HepG2 (cell line): ENCODE measurements around the gene KRTCAP2. TPM values are rescaled to one million over a fixed set of nuclear protein-coding genes. Genes with fewer than 3 reads are reported as not detected.
A peak's percentile ranks its signal among the peaks of the same experiment; 100 is the strongest.

Source experiments
- ASH2L ChIP-seq: fragments of 300-600, 200-600 bp; sonication (generic); IDR thresholded peaks from 2 replicates; pipeline ENCODE4 v1.7.0; 2017; ENCODE audit warnings: low read depth, mild to moderate bottlenecking, moderate library complexity, mixed read lengths, low read length; ENCODE audit not compliant: insufficient read length
- BCL6 ChIP-seq: IDR thresholded peaks from 2 replicates; pipeline ENCODE4 v1.6.1; 2016; ENCODE audit warnings: missing genetic modification reagents, missing compliant biosample characterization
- DMAP1 ChIP-seq: IDR thresholded peaks from 2 replicates; pipeline ENCODE4 v1.6.1; 2016
- HIVEP1 ChIP-seq: sonication (generic); formaldehyde crosslinking; IDR thresholded peaks from 2 replicates; pipeline ENCODE4 v1.4.0; 2020; ENCODE audit warnings: mild to moderate bottlenecking, missing genetic modification reagents
- HOXA3 ChIP-seq: sonication (generic); formaldehyde crosslinking; IDR thresholded peaks from 2 replicates; pipeline ENCODE4 v1.5.0; 2020; ENCODE audit warnings: missing genetic modification reagents
- IRF2 ChIP-seq: IDR thresholded peaks from 2 replicates; pipeline ENCODE4 v1.6.1; 2018; ENCODE audit warnings: missing genetic modification reagents, missing compliant biosample characterization
- KLF13 ChIP-seq: sonication (generic); formaldehyde crosslinking; IDR thresholded peaks from 2 replicates; pipeline ENCODE4 v1.4.0; 2020; ENCODE audit warnings: mild to moderate bottlenecking, missing genetic modification reagents
- MIXL1 ChIP-seq: IDR thresholded peaks from 2 replicates; pipeline ENCODE4 v1.6.1; 2016
- NCOA1 ChIP-seq: sonication (generic); formaldehyde crosslinking; IDR thresholded peaks from 2 replicates; pipeline ENCODE4 v1.9.0; 2021; ENCODE audit warnings: missing genetic modification reagents
- PCBP2 ChIP-seq: fragments of 200-400 bp; formaldehyde crosslinking; optimal IDR thresholded peaks from 2 replicates; pipeline ENCODE3; 2018; ENCODE audit warnings: low read length, low read depth; ENCODE audit not compliant: poor library complexity, severe bottlenecking
- RBFOX2 ChIP-seq: fragments of 200-400 bp; formaldehyde crosslinking; IDR thresholded peaks from 2 replicates; pipeline ENCODE4 v1.6.1; 2017; ENCODE audit warnings: low read depth, mild to moderate bottlenecking, low read length
- SNAI1 ChIP-seq: sonication (generic); formaldehyde crosslinking; IDR thresholded peaks from 2 replicates; pipeline ENCODE4 v1.5.0; 2020; ENCODE audit warnings: mild to moderate bottlenecking, missing genetic modification reagents, borderline replicate concordance
- SOX13 ChIP-seq, 3 experiments: fragments of 450-650 bp in 1 of 3; sonication (generic) in 1 of 3; formaldehyde crosslinking in 1 of 3; IDR thresholded peaks in 2 of 3; conservative IDR thresholded peaks in 1 of 3; 2 replicates each; pipeline versions ENCODE4 v1.5.0 to v1.6.1; 2016 to 2020; ENCODE audit warnings: antibody characterized with exemption in 1 of 3, mild to moderate bottlenecking in 1 of 3, missing compliant biosample characterization in 1 of 3, missing genetic modification reagents in 1 of 3, moderate library complexity in 1 of 3
- SRSF4 ChIP-seq: fragments of 200-400 bp; formaldehyde crosslinking; IDR thresholded peaks from one replicate; pipeline ENCODE4 v1.6.1; 2018; ENCODE audit warnings: mild to moderate bottlenecking, low read depth, low read length, moderate library complexity; ENCODE audit not compliant: poor library complexity, severe bottlenecking
- ZBTB8A ChIP-seq: sonication (generic); formaldehyde crosslinking; IDR thresholded peaks from 2 replicates; pipeline ENCODE4 v1.4.0; 2020; ENCODE audit warnings: mild to moderate bottlenecking, low read depth, missing genetic modification reagents, borderline replicate concordance
- ZEB1 ChIP-seq: IDR thresholded peaks from 2 replicates; pipeline ENCODE4 v1.6.1; 2012; ENCODE audit warnings: mild to moderate bottlenecking, low read depth, inconsistent platforms; ENCODE audit not compliant: insufficient replicate concordance
- ZFAT ChIP-seq: sonication (generic); formaldehyde crosslinking; conservative IDR thresholded peaks from 2 replicates; pipeline ENCODE4 v1.8.1; 2023; ENCODE audit warnings: missing genetic modification reagents, inconsistent platforms
- ZMAT5 ChIP-seq: sonication (generic); formaldehyde crosslinking; IDR thresholded peaks from 2 replicates; pipeline ENCODE4 v1.5.0; 2020; ENCODE audit warnings: mild to moderate bottlenecking, low read depth, missing genetic modification reagents, borderline replicate concordance
- ZNF101 ChIP-seq: sonication (generic); formaldehyde crosslinking; IDR thresholded peaks from 2 replicates; pipeline ENCODE4 v1.4.0; 2020; ENCODE audit warnings: mild to moderate bottlenecking, low read depth, missing genetic modification reagents, borderline replicate concordance
- ZNF513 ChIP-seq: sonication (generic); formaldehyde crosslinking; conservative IDR thresholded peaks from 2 replicates; pipeline ENCODE4 v1.5.0; 2020; ENCODE audit warnings: missing genetic modification reagents
- ZNF570 ChIP-seq: sonication (generic); formaldehyde crosslinking; IDR thresholded peaks from 2 replicates; pipeline ENCODE4 v1.4.0; 2020; ENCODE audit warnings: mild to moderate bottlenecking, missing genetic modification reagents, borderline replicate concordance
- ZNF597 ChIP-seq: sonication (generic); formaldehyde crosslinking; IDR thresholded peaks from 2 replicates; pipeline ENCODE4 v1.5.0; 2020; ENCODE audit warnings: missing genetic modification reagents
- ZNF616 ChIP-seq: sonication (generic); formaldehyde crosslinking; IDR thresholded peaks from 2 replicates; pipeline ENCODE4 v1.5.0; 2020; ENCODE audit warnings: low read depth, mild to moderate bottlenecking, missing genetic modification reagents
- ZSCAN22 ChIP-seq: sonication (generic); formaldehyde crosslinking; IDR thresholded peaks from 2 replicates; pipeline ENCODE4 v1.4.0; 2020; ENCODE audit warnings: mild to moderate bottlenecking, missing genetic modification reagents
- polyA plus RNA-seq, 8 experiments: library from polyadenylated mRNA; depleted of rRNA in 3 of 8; stranded (reverse) in 7 of 8; unstranded in 1 of 8; fragments of >200 nt; fragmentation: Illumina TruSeq in 4 of 8; extraction: Trizol in 4 of 8; gene quantifications; 2 replicates each; pipeline versions ENCODE4 v1.2.1 to v1.2.3, GENCODE V29; 2011 to 2016; ENCODE audit warnings: low read depth in 4 of 8, missing spikeins in 1 of 8, mixed read lengths in 1 of 8; ENCODE audit not compliant: insufficient read depth in 1 of 8
- total RNA-seq, 5 experiments: library from RNA; depleted of rRNA; stranded (reverse); fragments of >200 nt; fragmentation: Illumina TruSeq; extraction: Trizol; gene quantifications; 2 replicates each; pipeline ENCODE4 v1.2.3, GENCODE V29; 2016; ENCODE audit warnings: low read depth in 1 of 5
- TF ChIP-seq, protein P1 (sequence below): sonication (generic); formaldehyde crosslinking; IDR thresholded peaks from 2 replicates; pipeline ENCODE4 v1.4.0; 2020; ENCODE audit warnings: missing genetic modification reagents

KRTCAP2 gene
- total and polyA plus RNA-seq, 2 of the 13 experiments (the other 11 are each of a cell fraction or from before 2014, with no cell fraction given), result 77.3 to 79.4 TPM

DNA sequence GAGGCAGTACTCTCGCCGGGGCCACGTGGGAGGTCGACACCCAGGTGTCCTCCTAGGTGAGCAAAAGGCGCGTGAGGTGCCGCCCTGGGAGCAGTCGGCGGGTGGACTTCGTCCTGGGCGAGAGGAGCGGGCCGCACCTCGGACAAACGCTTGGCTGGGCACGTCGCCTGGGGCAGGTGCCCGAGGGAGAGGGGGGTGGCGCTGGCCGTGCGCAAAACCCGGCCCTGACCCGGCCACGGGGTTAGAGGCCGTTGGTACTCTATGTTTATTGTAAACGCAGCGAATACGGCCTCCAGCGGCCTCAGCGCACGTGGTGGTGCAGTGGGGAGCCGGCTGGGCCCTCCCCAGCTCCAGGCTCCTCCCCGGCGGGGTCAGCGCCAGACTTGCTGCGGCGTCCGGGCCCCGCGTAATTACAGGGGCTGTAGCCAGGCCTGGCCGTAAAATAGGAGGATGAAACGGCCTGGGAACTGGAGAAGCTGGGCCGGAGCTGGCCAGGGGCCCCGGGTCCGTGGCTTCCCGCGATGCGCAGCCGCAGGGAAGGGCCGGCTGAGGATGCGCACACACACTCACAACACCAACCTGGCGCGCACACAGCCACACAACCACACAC, 47.1 kb downstream of the KRTCAP2 start (continued):
- TF ChIP-seq SOX13 (IDR thresholded peaks at IDR 0.05) (no peak; the same call in 1 of the 2 replicates), SOX13 (CRISPR knock-in tag; conservative IDR thresholded peaks at IDR 0.05 in 1 of 2, IDR thresholded peaks at IDR 0.05 in 1 of 2) (peak in 1 of 2 experiments; percentile 92; a peak in 2 of 4 replicates), MIXL1 (CRISPR knock-in tag) (peak; percentile 77), ZNF616 (CRISPR knock-in tag) (no peak), ZSCAN22 (CRISPR knock-in tag) (no peak), IRF2 (CRISPR knock-in tag) (peak; percentile 95), BCL6 (peak; percentile 96), HIVEP1 (CRISPR knock-in tag) (peak; percentile 97), ASH2L (peak; percentile 55), HOXA3 (CRISPR knock-in tag) (peak; percentile 95; the same call in 1 of the 2 replicates), ZNF570 (CRISPR knock-in tag) (no peak), SNAI1 (CRISPR knock-in tag) (peak; percentile 94; the same call in 1 of the 2 replicates), ZBTB8A (CRISPR knock-in tag) (peak; percentile 19; the same call in 1 of the 2 replicates), ZNF101 (CRISPR knock-in tag) (peak; percentile 90; the same call in 1 of the 2 replicates), ZEB1 (no peak), PCBP2 (no peak), ZNF513 (CRISPR knock-in tag) (no peak), SRSF4 (no peak), RBFOX2 (peak; percentile 97), KLF13 (CRISPR knock-in tag) (no peak), NCOA1 (peak; percentile 95), ZFAT (CRISPR knock-in tag) (no peak), DMAP1 (CRISPR knock-in tag) (peak; percentile 96), ZNF597 (CRISPR knock-in tag) (no peak), ZMAT5 (CRISPR knock-in tag) (no peak)
- TF ChIP-seq, protein P1, sequence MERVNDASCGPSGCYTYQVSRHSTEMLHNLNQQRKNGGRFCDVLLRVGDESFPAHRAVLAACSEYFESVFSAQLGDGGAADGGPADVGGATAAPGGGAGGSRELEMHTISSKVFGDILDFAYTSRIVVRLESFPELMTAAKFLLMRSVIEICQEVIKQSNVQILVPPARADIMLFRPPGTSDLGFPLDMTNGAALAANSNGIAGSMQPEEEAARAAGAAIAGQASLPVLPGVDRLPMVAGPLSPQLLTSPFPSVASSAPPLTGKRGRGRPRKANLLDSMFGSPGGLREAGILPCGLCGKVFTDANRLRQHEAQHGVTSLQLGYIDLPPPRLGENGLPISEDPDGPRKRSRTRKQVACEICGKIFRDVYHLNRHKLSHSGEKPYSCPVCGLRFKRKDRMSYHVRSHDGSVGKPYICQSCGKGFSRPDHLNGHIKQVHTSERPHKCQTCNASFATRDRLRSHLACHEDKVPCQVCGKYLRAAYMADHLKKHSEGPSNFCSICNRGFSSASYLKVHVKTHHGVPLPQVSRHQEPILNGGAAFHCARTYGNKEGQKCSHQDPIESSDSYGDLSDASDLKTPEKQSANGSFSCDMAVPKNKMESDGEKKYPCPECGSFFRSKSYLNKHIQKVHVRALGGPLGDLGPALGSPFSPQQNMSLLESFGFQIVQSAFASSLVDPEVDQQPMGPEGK (CRISPR knock-in tag), result peak; percentile 99
